Endothelial cell of umbilical vein (primary cell): ENCODE results near the gene MXD4. TPM values are rescaled to one million over a fixed set of nuclear protein-coding genes. Genes with fewer than 3 reads are reported as not detected.

Source experiments
- BruUV-seq: library from RNA; stranded (reverse); fragments of 400-500 nt; replicated peaks from 2 replicates; lab custom pipeline; 2021; lab: Mats Ljungman, UMichigan
- CTCF ChIA-PET: fragments of 300-600, 350-600 bp; sonication (Branson Sonifier 250); formaldehyde crosslinking; loops from one replicate; lab custom pipeline; 2021; ENCODE audit warnings: antibody characterized with exemption, inconsistent platforms; lab: Charles Lee
- POLR2A ChIA-PET: fragments of 300-600, 350-600 bp; sonication (Branson Sonifier 250); formaldehyde crosslinking; loops from one replicate; lab custom pipeline; 2021; ENCODE audit warnings: antibody characterized with exemption, inconsistent platforms; lab: Charles Lee
- DNase-seq: peaks from one replicate; pipeline ENCODE4 v3.0.0-alpha.2; 2011; ENCODE audit warnings: low read depth, low spot score
- FAIRE-seq: peaks from 2 replicates; lab custom pipeline; 2011; peaks lifted over from hg19 to GRCh38; lab: Jason Lieb, UNC
- H2AFZ ChIP-seq: 2 replicates; pipeline ENCODE4 v1.6.0; 2012; ENCODE audit warnings: low read depth, low read length, control low read depth, inconsistent platforms
- H3K27ac ChIP-seq: 2 replicates; pipeline ENCODE4 v1.5.1; 2011; ENCODE audit warnings: low read depth, mild to moderate bottlenecking, control low read depth, low read length, moderate library complexity; ENCODE audit not compliant: insufficient read depth
- H3K27me3 ChIP-seq, 2 experiments: 2 replicates each; pipeline versions ENCODE4 v1.6.0 to v1.6.1; 2011; ENCODE audit warnings: low read length in 2 of 2, mixed read lengths in 1 of 2; ENCODE audit not compliant: control insufficient read depth in 2 of 2, insufficient read depth in 2 of 2
- H3K36me3 ChIP-seq, 2 experiments: 2 replicates in 1 of 2; 3 replicates in 1 of 2; pipeline ENCODE4 v1.5.1; 2011; ENCODE audit warnings: low read length in 2 of 2, mild to moderate bottlenecking in 1 of 2, moderate library complexity in 1 of 2; ENCODE audit not compliant: control insufficient read depth in 2 of 2, insufficient read depth in 2 of 2; ENCODE audit errors: extremely low read depth in 1 of 2
- H3K4me1 ChIP-seq: 3 replicates; pipeline ENCODE4 v1.5.1; 2011; ENCODE audit warnings: mild to moderate bottlenecking, low read length; ENCODE audit not compliant: control insufficient read depth, insufficient read depth; ENCODE audit errors: extremely low read depth
- H3K4me2 ChIP-seq: 2 replicates; pipeline ENCODE4 v1.6.1; 2011; ENCODE audit warnings: low read length, control low read depth, mixed read lengths; ENCODE audit not compliant: insufficient read depth
- H3K4me3 ChIP-seq, 3 experiments: fragments of 200-600 bp in 1 of 3; sonication (generic), shearing (Covaris generic) in 1 of 3; replicated peaks in 1 of 3; 2 replicates each; pipeline ENCODE4 v1.5.1; 2011 to 2016; ENCODE audit warnings: control low read depth in 3 of 3, low read length in 3 of 3, mild to moderate bottlenecking in 2 of 3, inconsistent platforms in 1 of 3, low read depth in 1 of 3, moderate library complexity in 1 of 3; ENCODE audit not compliant: insufficient read depth in 1 of 3
- H3K79me2 ChIP-seq: 2 replicates; pipeline ENCODE4 v1.6.0; 2012; ENCODE audit warnings: low read length, inconsistent platforms; ENCODE audit not compliant: control insufficient read depth, insufficient read depth
- H3K9ac ChIP-seq: replicated peaks from 2 replicates; pipeline ENCODE3; 2011; ENCODE audit warnings: low read length, control low read depth; ENCODE audit not compliant: insufficient read depth; ENCODE audit errors: extremely low read depth
- H3K9me1 ChIP-seq: replicated peaks from 3 replicates; pipeline ENCODE4 v1.6.0; 2011; ENCODE audit warnings: mild to moderate bottlenecking, low read length; ENCODE audit not compliant: control insufficient read depth, insufficient read depth; ENCODE audit errors: extremely low read depth
- H3K9me3 ChIP-seq: replicated peaks from 2 replicates; pipeline ENCODE4 v1.5.1; 2012; ENCODE audit warnings: low read length, inconsistent platforms; ENCODE audit not compliant: control insufficient read depth, insufficient read depth
- H4K20me1 ChIP-seq: replicated peaks from 2 replicates; pipeline ENCODE3; 2011; ENCODE audit warnings: mild to moderate bottlenecking, low read length; ENCODE audit not compliant: control insufficient read depth, insufficient read depth; ENCODE audit errors: extremely low read depth
- EZH2 ChIP-seq: IDR thresholded peaks from 2 replicates; pipeline ENCODE4 v1.6.1; 2012; ENCODE audit warnings: borderline replicate concordance, low read depth, mild to moderate bottlenecking, moderate library complexity, low read length, inconsistent platforms; ENCODE audit not compliant: severe bottlenecking
- FOS ChIP-seq: IDR thresholded peaks from 2 replicates; pipeline ENCODE4 v1.6.1; 2011; ENCODE audit warnings: mild to moderate bottlenecking, low read length, moderate library complexity, borderline replicate concordance; ENCODE audit not compliant: insufficient read depth
- GATA2 ChIP-seq: IDR thresholded peaks from 2 replicates; pipeline ENCODE4 v1.7.0; 2011; ENCODE audit warnings: low read depth, mild to moderate bottlenecking, moderate library complexity, mixed read lengths, low read length; ENCODE audit not compliant: insufficient read length, insufficient read depth
- JUN ChIP-seq: IDR thresholded peaks from 2 replicates; pipeline ENCODE4 v1.6.1; 2011; ENCODE audit warnings: borderline replicate concordance, low read depth; ENCODE audit not compliant: insufficient read length, insufficient read depth
- MYC ChIP-seq: IDR thresholded peaks from one replicate; pipeline ENCODE4 v1.6.1; 2011; ENCODE audit warnings: mild to moderate bottlenecking, low read depth, low read length
- POLR2A ChIP-seq: IDR thresholded peaks from 2 replicates; pipeline ENCODE4 v1.6.1; 2012; ENCODE audit warnings: low read depth, mild to moderate bottlenecking, control low read depth, low read length
- POLR2AphosphoS5 ChIP-seq: IDR thresholded peaks from 2 replicates; pipeline ENCODE4 v1.6.1; 2012; ENCODE audit warnings: low read depth, mild to moderate bottlenecking, control low read depth, low read length, moderate library complexity; ENCODE audit not compliant: insufficient read depth
- dilution Hi-C: fragments of 300-500 bp; cut with MboI; formaldehyde crosslinking; loops from one replicate; pipeline ENCODE4 v1.15.0; 2019; ENCODE audit warnings: low sequenced_read_pairs; ENCODE audit not compliant: extremely low pct_ligation_motif_present
- intact Hi-C: fragments of 100-400 bp; cut with micrococcal nuclease; formaldehyde crosslinking; loops from one replicate; pipeline ENCODE4 v1.10.0; 2022
- polyA plus RNA-seq, 4 experiments: library from polyadenylated mRNA; depleted of rRNA in 3 of 4; stranded (reverse) in 3 of 4; unstranded in 1 of 4; fragments of >200 nt; gene quantifications; 2 replicates each; pipeline versions ENCODE4 v1.2.1 to v1.2.3, GENCODE V29; 2011 to 2012; ENCODE audit warnings: missing spikeins in 1 of 4
- total RNA-seq: library from RNA; stranded (reverse); gene quantifications from 2 replicates; pipeline ENCODE4 v1.2.3, GENCODE V29; 2021
- TF ChIP-seq, protein P1 (sequence below): IDR thresholded peaks from 2 replicates; pipeline ENCODE4 v1.6.1; 2011; ENCODE audit not compliant: insufficient read depth, insufficient read length
- TF ChIP-seq, protein P2 (sequence below), 2 donors: IDR thresholded peaks; 1 replicate in 1 of 2; 2 replicates in 1 of 2; pipeline ENCODE4 v1.5.1; 2011; ENCODE audit warnings: low read length in 2 of 2, mild to moderate bottlenecking in 2 of 2, moderate library complexity in 2 of 2, control low read depth in 1 of 2, inconsistent platforms in 1 of 2, low read depth in 1 of 2; ENCODE audit not compliant: insufficient read depth in 1 of 2; ENCODE audit errors: extremely low read depth in 1 of 2

Gene MXD4
- total and polyA plus RNA-seq, 2 donors (not counting 3 experiments of a cell fraction or from before 2014, with no cell fraction given) = 62.7 to 74.1 TPM

DNA sequence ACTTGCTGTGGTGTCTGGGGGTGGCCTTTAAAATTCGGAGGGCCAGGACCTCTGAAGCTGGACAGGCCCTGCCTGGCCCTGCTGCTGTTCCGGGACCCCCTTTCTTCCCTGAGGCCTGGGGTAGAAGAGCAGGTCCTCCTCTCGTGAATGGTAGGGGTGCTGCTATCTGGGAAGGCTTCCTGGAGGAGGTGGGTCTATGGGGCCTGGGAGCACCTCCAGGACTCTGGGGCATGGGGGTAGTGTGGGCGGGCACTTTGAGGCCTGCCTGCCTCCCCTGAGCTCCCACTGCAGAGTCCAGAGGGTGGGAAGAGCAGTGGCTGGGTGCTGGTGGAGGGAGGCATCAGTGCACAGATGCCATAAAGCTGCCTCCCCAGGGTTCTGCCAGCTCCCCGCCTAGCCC lies 4.9 kb upstream of the MXD4 start:
- H2AFZ ChIP-seq = no peak overlapping the region
- H3K79me2 ChIP-seq = no peaks in the 10 kb centered on the region
- no TSS peak for BruUV-seq
- H3K9ac ChIP-seq = no peak overlapping the region
- FAIRE-seq = no peak
- CTCF ChIA-PET = no interaction called here
- intact Hi-C loops (no loop called here), dilution Hi-C loops (no loop called here)
- no peaks in the 10 kb centered on the region for H3K36me3 ChIP-seq
- H3K27me3 ChIP-seq = no peaks in the 10 kb centered on the region
- no peaks in the 10 kb centered on the region for H4K20me1 ChIP-seq
- H3K4me3 ChIP-seq = no peak overlapping the region
- no peaks in the 10 kb centered on the region for H3K9me1 ChIP-seq
- TF ChIP-seq MYC (no peak), GATA2 (no peak), EZH2 (no peak), POLR2AphosphoS5 (no peak), POLR2A (no peak), FOS (no peak), JUN (no peak)
- TF ChIP-seq, protein P1, sequence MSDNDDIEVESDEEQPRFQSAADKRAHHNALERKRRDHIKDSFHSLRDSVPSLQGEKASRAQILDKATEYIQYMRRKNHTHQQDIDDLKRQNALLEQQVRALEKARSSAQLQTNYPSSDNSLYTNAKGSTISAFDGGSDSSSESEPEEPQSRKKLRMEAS = no peak
- TF ChIP-seq, protein P2, sequence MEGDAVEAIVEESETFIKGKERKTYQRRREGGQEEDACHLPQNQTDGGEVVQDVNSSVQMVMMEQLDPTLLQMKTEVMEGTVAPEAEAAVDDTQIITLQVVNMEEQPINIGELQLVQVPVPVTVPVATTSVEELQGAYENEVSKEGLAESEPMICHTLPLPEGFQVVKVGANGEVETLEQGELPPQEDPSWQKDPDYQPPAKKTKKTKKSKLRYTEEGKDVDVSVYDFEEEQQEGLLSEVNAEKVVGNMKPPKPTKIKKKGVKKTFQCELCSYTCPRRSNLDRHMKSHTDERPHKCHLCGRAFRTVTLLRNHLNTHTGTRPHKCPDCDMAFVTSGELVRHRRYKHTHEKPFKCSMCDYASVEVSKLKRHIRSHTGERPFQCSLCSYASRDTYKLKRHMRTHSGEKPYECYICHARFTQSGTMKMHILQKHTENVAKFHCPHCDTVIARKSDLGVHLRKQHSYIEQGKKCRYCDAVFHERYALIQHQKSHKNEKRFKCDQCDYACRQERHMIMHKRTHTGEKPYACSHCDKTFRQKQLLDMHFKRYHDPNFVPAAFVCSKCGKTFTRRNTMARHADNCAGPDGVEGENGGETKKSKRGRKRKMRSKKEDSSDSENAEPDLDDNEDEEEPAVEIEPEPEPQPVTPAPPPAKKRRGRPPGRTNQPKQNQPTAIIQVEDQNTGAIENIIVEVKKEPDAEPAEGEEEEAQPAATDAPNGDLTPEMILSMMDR (IDR thresholded peaks at IDR 0.05; ENCODE audit: extremely low read depth in 1 of 2, insufficient read depth in 1 of 2, low read depth in 1 of 2, low read length in 2 of 2) = no peak
- peaks cover 5% of the 10 kb centered on the region for H3K4me1 ChIP-seq
- H3K4me2 ChIP-seq = no peak overlapping the region
- H3K27ac ChIP-seq = no peak overlapping the region
- DNase-seq = no peak
- POLR2A ChIA-PET = no interaction called here
- no peaks in the 10 kb centered on the region for H3K9me3 ChIP-seq
